ENCODE measurements around the gene RIPOR3.

DNA sequence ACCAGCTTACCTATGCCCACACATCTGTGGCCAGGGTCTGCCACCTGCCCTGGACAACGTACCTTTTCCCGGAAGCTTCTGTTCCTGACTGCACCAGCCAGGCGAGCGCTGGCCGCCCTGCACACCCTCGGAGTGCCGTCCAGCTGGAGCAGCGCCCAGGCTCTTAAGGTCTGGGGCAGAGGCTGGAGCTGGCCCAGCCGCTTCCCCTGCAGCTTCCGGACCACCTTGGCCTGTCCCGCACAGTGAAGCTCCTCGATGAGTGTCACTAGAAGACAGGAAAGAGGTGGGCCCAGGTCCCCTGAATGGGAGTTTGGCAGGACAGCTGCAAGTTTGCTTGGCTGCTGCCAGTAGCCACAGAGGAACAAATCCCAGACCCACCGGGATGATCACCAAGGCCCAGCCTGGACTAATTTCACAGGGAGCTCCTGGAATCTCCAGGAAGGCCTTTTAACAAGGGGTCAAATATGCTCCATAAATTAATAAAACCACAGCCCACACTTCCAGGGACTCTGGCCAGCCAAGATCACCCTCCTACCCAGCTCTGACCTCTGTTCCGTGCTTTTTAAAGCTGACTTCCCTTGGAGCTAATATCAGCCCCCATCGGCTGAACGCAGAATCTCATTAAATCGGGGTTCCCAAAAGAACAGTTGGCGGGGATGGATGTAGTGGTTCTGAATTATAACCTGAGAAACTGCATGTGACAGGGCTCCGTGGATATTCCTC is 98.9 kb downstream of the RIPOR3 start:
- TF ChIP-seq JUNB (IDR thresholded peaks at IDR 0.05) (no peak), EP300 (IDR thresholded peaks at IDR 0.05) (no peak), KDM1A (IDR thresholded peaks at IDR 0.05; ENCODE audit: low read depth) (no peak), CEBPB (IDR thresholded peaks at IDR 0.05) (no peak), RAD21 (conservative IDR thresholded peaks at IDR 0.05 in 1 of 2, IDR thresholded peaks at IDR 0.05 in 1 of 2) (no peak), POLR2A (IDR thresholded peaks at IDR 0.05; ENCODE audit: low read length) (no peak), SREBF2 (IDR thresholded peaks at IDR 0.05) (no peak), RCOR1 (IDR thresholded peaks at IDR 0.05; ENCODE audit: low read depth, low read length) (no peak)
- TF ChIP-seq, protein P1, sequence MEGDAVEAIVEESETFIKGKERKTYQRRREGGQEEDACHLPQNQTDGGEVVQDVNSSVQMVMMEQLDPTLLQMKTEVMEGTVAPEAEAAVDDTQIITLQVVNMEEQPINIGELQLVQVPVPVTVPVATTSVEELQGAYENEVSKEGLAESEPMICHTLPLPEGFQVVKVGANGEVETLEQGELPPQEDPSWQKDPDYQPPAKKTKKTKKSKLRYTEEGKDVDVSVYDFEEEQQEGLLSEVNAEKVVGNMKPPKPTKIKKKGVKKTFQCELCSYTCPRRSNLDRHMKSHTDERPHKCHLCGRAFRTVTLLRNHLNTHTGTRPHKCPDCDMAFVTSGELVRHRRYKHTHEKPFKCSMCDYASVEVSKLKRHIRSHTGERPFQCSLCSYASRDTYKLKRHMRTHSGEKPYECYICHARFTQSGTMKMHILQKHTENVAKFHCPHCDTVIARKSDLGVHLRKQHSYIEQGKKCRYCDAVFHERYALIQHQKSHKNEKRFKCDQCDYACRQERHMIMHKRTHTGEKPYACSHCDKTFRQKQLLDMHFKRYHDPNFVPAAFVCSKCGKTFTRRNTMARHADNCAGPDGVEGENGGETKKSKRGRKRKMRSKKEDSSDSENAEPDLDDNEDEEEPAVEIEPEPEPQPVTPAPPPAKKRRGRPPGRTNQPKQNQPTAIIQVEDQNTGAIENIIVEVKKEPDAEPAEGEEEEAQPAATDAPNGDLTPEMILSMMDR (IDR thresholded peaks at IDR 0.05): no peak
- TF ChIP-seq, protein P2, sequence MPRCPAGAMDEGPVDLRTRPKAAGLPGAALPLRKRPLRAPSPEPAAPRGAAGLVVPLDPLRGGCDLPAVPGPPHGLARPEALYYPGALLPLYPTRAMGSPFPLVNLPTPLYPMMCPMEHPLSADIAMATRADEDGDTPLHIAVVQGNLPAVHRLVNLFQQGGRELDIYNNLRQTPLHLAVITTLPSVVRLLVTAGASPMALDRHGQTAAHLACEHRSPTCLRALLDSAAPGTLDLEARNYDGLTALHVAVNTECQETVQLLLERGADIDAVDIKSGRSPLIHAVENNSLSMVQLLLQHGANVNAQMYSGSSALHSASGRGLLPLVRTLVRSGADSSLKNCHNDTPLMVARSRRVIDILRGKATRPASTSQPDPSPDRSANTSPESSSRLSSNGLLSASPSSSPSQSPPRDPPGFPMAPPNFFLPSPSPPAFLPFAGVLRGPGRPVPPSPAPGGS (IDR thresholded peaks at IDR 0.05): no peak
- TF ChIP-seq, protein P3, sequence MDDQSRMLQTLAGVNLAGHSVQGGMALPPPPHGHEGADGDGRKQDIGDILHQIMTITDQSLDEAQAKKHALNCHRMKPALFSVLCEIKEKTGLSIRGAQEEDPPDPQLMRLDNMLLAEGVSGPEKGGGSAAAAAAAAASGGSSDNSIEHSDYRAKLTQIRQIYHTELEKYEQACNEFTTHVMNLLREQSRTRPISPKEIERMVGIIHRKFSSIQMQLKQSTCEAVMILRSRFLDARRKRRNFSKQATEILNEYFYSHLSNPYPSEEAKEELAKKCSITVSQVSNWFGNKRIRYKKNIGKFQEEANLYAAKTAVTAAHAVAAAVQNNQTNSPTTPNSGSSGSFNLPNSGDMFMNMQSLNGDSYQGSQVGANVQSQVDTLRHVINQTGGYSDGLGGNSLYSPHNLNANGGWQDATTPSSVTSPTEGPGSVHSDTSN (IDR thresholded peaks at IDR 0.05): no peak
